ENCODE data around the gene IDI2. TPM values are rescaled to one million over a fixed set of nuclear protein-coding genes. Genes with fewer than 3 reads are reported as not detected.

The IDI2 gene
- total and polyA plus RNA-seq, 12 donors = 0.07 to 0.28 TPM; not detected in 10

- no peak for DNase-seq
- Histone ChIP-seq H3K36me3 (replicated peaks in 1 of 2) (peaks cover 0 to 34% of the 10 kb centered on the region in 2 donors), H3K9me3 (replicated peaks in 1 of 3) (no peaks in the 10 kb centered on the region), H3K4me1 (replicated peaks in 1 of 2) (peaks cover 17 to 39% of the 10 kb centered on the region in 2 donors), H3K27me3 (no peaks in the 10 kb centered on the region), H3K27ac (peak overlapping the region in 3 of 5 donors; percentile 48 to 74 (median 63)), H3K4me3 (no peak overlapping the region)
- no peak for TF ChIP-seq POLR2A (IDR thresholded peaks at IDR 0.05)
- TF ChIP-seq CTCF (IDR thresholded peaks at IDR 0.05) = no peak
- WGBS, 4 donors = 80 to 97% (median 87%) methylated on average over 6 of the region's 6 CpGs
- intact Hi-C loops (cut with DNase I) = no loop called here
Observed at GRCh38 chr10:1045415-1045814, 19.8 kb upstream of the IDI2 start.

DNA sequence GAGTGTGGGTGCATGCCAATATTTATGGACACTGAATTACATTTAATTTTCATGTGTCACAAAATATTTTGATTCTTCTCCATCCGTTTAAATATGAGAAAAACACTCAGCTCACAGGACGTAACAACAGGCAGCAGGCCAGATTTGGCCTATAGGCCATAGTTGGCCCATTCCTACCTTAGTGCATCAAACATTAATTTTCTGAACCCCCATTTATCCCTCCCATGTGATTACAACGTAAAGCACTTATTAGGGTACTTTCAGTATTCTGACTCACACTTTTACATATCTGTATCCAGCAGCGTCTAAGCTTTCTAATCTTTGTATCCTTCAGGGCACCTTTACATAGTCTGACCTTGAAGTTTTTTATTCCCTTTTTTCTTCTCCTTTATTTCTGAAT, 19.3 kb upstream of the IDI2 start:
- no peak for TF ChIP-seq POLR2A (IDR thresholded peaks at IDR 0.05)
- intact Hi-C loops (cut with DNase I) = no loop called here
- WGBS, 4 donors = 54 to 68% (median 63%) methylated on average over 4 of the region's 4 CpGs

GRCh38 chr10:1044146-1044545, 18.5 kb upstream of the IDI2 start:
- TF ChIP-seq CTCF (IDR thresholded peaks at IDR 0.05) (no peak), POLR2A (IDR thresholded peaks at IDR 0.05) (no peak)
- WGBS, 4 donors = 24 to 31% (median 30%) methylated on average over 4 of the region's 4 CpGs
- Histone ChIP-seq H3K4me1 (replicated peaks in 1 of 2) (peaks cover 9 to 34% of the 10 kb centered on the region in 2 donors), H3K27ac (peak overlapping the region; percentile 42 to 81 (median 63)), H3K27me3 (no peaks in the 10 kb centered on the region), H3K9me3 (replicated peaks in 1 of 3) (no peaks in the 10 kb centered on the region), H3K36me3 (replicated peaks in 1 of 2) (peaks cover 0 to 37% of the 10 kb centered on the region in 2 donors), H3K4me3 (no peak overlapping the region)
- no peak for DNase-seq
- intact Hi-C loops (cut with DNase I) = no loop called here

More for the DNA sequence above, 19.3 kb upstream of the IDI2 start:
- H3K9me3 ChIP-seq (replicated peaks in 1 of 3) = no peaks in the 10 kb centered on the region
- H3K36me3 ChIP-seq (replicated peaks in 1 of 2) = peaks cover 0 to 37% of the 10 kb centered on the region in 2 donors
- H3K4me3 ChIP-seq = no peak overlapping the region
- no peaks in the 10 kb centered on the region for H3K27me3 ChIP-seq
- H3K27ac ChIP-seq = peak overlapping the region; percentile 42 to 81 (median 63)
- peaks cover 12 to 34% of the 10 kb centered on the region in 2 donors for H3K4me1 ChIP-seq (replicated peaks in 1 of 2)
- no peak for DNase-seq

GRCh38 chr10:1043532-1043995, 17.9 kb upstream of the IDI2 start:
- peak in 5 of 7 donors; percentile 45 to 69 (median 52) for DNase-seq
- no peak for TF ChIP-seq CTCF (IDR thresholded peaks at IDR 0.05)
- TF ChIP-seq POLR2A (IDR thresholded peaks at IDR 0.05) = peak in 1 of 2 donors; percentile 45
- Histone ChIP-seq H3K27me3 (no peaks in the 10 kb centered on the region), H3K9me3 (replicated peaks in 1 of 3) (no peaks in the 10 kb centered on the region), H3K36me3 (replicated peaks in 1 of 2) (peaks cover 0 to 37% of the 10 kb centered on the region in 2 donors), H3K4me3 (no peak overlapping the region), H3K27ac (peak overlapping the region; percentile 42 to 81 (median 63)), H3K4me1 (replicated peaks in 1 of 2) (peaks cover 9 to 34% of the 10 kb centered on the region in 2 donors)
- intact Hi-C loops (cut with DNase I) = no loop called here
- WGBS, 4 donors = 52 to 61% (median 59%) methylated on average over 12 of the region's 12 CpGs

DNA sequence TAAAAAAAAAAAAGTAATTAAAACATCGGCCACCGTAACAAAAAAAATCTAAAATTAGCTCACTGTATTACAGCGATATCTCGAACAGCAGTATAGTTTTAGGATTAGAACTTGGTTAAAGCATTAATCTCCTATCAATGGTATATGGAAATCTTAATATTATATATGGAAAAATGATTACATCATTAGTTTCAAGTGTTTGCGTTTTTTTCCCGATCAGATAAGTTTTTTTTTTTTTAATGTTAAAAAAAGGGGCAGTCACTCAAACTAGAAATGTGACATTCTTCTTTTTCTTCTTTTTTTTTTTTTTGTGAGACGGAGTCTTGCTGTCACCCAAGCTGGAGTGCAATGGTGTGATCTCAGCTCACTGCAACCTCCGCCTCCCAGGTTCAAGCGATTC, 15.9 kb upstream of the IDI2 start:
- peaks cover 0 to 43% of the 10 kb centered on the region in 2 donors for H3K36me3 ChIP-seq (replicated peaks in 1 of 2)
- WGBS, 4 donors = 95 to 96% (median 95%) methylated on average over 9 of the region's 9 CpGs
- H3K27me3 ChIP-seq = no peaks in the 10 kb centered on the region
- intact Hi-C loops (cut with DNase I) = no loop called here
- H3K4me3 ChIP-seq = no peak overlapping the region
- TF ChIP-seq CTCF (IDR thresholded peaks at IDR 0.05) = no peak
- no peak for TF ChIP-seq POLR2A (IDR thresholded peaks at IDR 0.05)
- H3K4me1 ChIP-seq (replicated peaks in 1 of 2) = peaks cover 9 to 29% of the 10 kb centered on the region in 2 donors
- H3K9me3 ChIP-seq (replicated peaks in 1 of 3) = no peaks in the 10 kb centered on the region
- H3K27ac ChIP-seq = no peak overlapping the region
- no peak for DNase-seq

Data from adrenal gland (tissue), 12 donors.